MM.1S (cell line): Measurements from ENCODE around the gene NPNT.

Experiments used
- DNase-seq: peaks from one replicate; pipeline ENCODE4 v3.0.0-alpha.2; 2015
- H2AFZ ChIP-seq: fragments of 300-600 bp; sonication (generic); 2 replicates; pipeline ENCODE4 v1.6.0; 2016; ENCODE audit warnings: antibody characterized with exemption, low read length
- H3F3A ChIP-seq: fragments of 300-600 bp; sonication (generic); 2 replicates; pipeline ENCODE4 v1.6.1; 2016; ENCODE audit warnings: mild to moderate bottlenecking, antibody characterized with exemption, low read length, moderate library complexity, mixed read lengths; ENCODE audit not compliant: insufficient read depth
- H3K27ac ChIP-seq: fragments of 300-600 bp; sonication (generic); 2 replicates; pipeline ENCODE4 v1.5.1; 2016; ENCODE audit warnings: mild to moderate bottlenecking, low read length
- H3K27me3 ChIP-seq: fragments of 300-600 bp; sonication (generic); replicated peaks from 2 replicates; pipeline ENCODE4 v1.6.0; 2016; ENCODE audit warnings: low read length; ENCODE audit not compliant: insufficient read depth
- H3K36me3 ChIP-seq: fragments of 300-600 bp; sonication (generic); replicated peaks from 2 replicates; pipeline ENCODE4 v1.6.1; 2016; ENCODE audit warnings: mild to moderate bottlenecking, low read length, mixed read lengths; ENCODE audit not compliant: insufficient read depth
- H3K4me1 ChIP-seq: fragments of 300-600 bp; sonication (generic); 2 replicates; pipeline ENCODE4 v1.6.1; 2016; ENCODE audit warnings: low read length, mixed read lengths
- H3K4me2 ChIP-seq: fragments of 300-600 bp; sonication (generic); 2 replicates; pipeline ENCODE4 v1.6.0; 2016; ENCODE audit warnings: low read depth, low read length
- H3K4me3 ChIP-seq: fragments of 300-600 bp; sonication (generic); 2 replicates; pipeline ENCODE4 v1.5.1; 2016; ENCODE audit warnings: low read length, mixed read lengths
- H3K79me2 ChIP-seq: fragments of 300-600 bp; sonication (generic); 2 replicates; pipeline ENCODE4 v1.6.1; 2016; ENCODE audit warnings: mixed run types, low read length, mixed read lengths
- H3K9ac ChIP-seq: fragments of 300-600 bp; sonication (generic); 2 replicates; pipeline ENCODE4 v1.6.1; 2016; ENCODE audit warnings: low read length, mixed read lengths
- H3K9me2 ChIP-seq: fragments of 300-600 bp; sonication (generic); replicated peaks from 2 replicates; pipeline ENCODE4 v1.6.1; 2016; ENCODE audit warnings: mild to moderate bottlenecking, low read length, mixed read lengths; ENCODE audit not compliant: insufficient read depth
- H3K9me3 ChIP-seq: fragments of 300-600 bp; sonication (generic); replicated peaks from 2 replicates; pipeline ENCODE4 v1.6.1; 2016; ENCODE audit warnings: mild to moderate bottlenecking, low read length, mixed read lengths; ENCODE audit not compliant: insufficient read depth
- H4K20me1 ChIP-seq: fragments of 300-600 bp; sonication (generic); 2 replicates; pipeline ENCODE4 v1.6.1; 2016; ENCODE audit warnings: mild to moderate bottlenecking, low read length, moderate library complexity, mixed read lengths; ENCODE audit not compliant: insufficient read depth
- EZH2 ChIP-seq: fragments of 300-600 bp; sonication (generic); optimal IDR thresholded peaks from 2 replicates; pipeline ENCODE3; 2017; ENCODE audit warnings: low read depth, mild to moderate bottlenecking, antibody characterized with exemption, low read length, mixed read lengths
- EZH2phosphoT487 ChIP-seq: fragments of 300-600 bp; sonication (generic); IDR thresholded peaks from 2 replicates; pipeline ENCODE4 v1.6.1; 2018; ENCODE audit warnings: antibody characterized with exemption, low read length
- TF ChIP-seq, protein P1 (sequence below): fragments of 300-600 bp; sonication (generic); IDR thresholded peaks from 2 replicates; pipeline ENCODE4 v1.5.1; 2016; ENCODE audit warnings: antibody characterized with exemption, low read length, mixed read lengths

Gene NPNT

GRCh38 chr4:105957680-105958079 lies 62.4 kb downstream of the NPNT start:
- H3K27ac ChIP-seq, result no peak overlapping the region
- H3K4me3 ChIP-seq, result no peak overlapping the region
- no peaks in the 10 kb centered on the region for H3K27me3 ChIP-seq
- H3K9me2 ChIP-seq, result no peaks in the 10 kb centered on the region
- H3K9me3 ChIP-seq, result no peaks in the 10 kb centered on the region
- H3K4me2 ChIP-seq, result no peak overlapping the region
- H3K36me3 ChIP-seq, result 0 out of 2 replicates have a peak, but pooled peaks cover 5% of the 10 kb centered on the region
- H3K9ac ChIP-seq, result no peak overlapping the region
- H4K20me1 ChIP-seq, result no peaks in the 10 kb centered on the region
- no peak overlapping the region for H2AFZ ChIP-seq
- no peak for TF ChIP-seq EZH2
- TF ChIP-seq EZH2phosphoT487, result no peak
- TF ChIP-seq, protein P1, sequence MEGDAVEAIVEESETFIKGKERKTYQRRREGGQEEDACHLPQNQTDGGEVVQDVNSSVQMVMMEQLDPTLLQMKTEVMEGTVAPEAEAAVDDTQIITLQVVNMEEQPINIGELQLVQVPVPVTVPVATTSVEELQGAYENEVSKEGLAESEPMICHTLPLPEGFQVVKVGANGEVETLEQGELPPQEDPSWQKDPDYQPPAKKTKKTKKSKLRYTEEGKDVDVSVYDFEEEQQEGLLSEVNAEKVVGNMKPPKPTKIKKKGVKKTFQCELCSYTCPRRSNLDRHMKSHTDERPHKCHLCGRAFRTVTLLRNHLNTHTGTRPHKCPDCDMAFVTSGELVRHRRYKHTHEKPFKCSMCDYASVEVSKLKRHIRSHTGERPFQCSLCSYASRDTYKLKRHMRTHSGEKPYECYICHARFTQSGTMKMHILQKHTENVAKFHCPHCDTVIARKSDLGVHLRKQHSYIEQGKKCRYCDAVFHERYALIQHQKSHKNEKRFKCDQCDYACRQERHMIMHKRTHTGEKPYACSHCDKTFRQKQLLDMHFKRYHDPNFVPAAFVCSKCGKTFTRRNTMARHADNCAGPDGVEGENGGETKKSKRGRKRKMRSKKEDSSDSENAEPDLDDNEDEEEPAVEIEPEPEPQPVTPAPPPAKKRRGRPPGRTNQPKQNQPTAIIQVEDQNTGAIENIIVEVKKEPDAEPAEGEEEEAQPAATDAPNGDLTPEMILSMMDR, result no peak
- DNase-seq, result no peak
- no peaks in the 10 kb centered on the region for H3F3A ChIP-seq
- no peaks in the 10 kb centered on the region for H3K4me1 ChIP-seq
- no peaks in the 10 kb centered on the region for H3K79me2 ChIP-seq

- Histone ChIP-seq H3K36me3 (0 out of 2 replicates have a peak, but pooled peaks cover 5% of the 10 kb centered on the region), H3K4me3 (no peak overlapping the region), H3K4me1 (no peaks in the 10 kb centered on the region), H3K27ac (no peak overlapping the region), H3K27me3 (no peaks in the 10 kb centered on the region), H3K79me2 (no peaks in the 10 kb centered on the region), H3K9ac (no peak overlapping the region), H4K20me1 (no peaks in the 10 kb centered on the region), H3K9me3 (no peaks in the 10 kb centered on the region), H3F3A (no peaks in the 10 kb centered on the region), H3K4me2 (no peak overlapping the region), H3K9me2 (no peaks in the 10 kb centered on the region), H2AFZ (no peak overlapping the region)
- TF ChIP-seq EZH2 (no peak), EZH2phosphoT487 (no peak)
- TF ChIP-seq, protein P1, result no peak
- DNase-seq, result no peak
Observed at GRCh38 chr4:105963461-105964400, 68.5 kb downstream of the NPNT start.

DNA sequence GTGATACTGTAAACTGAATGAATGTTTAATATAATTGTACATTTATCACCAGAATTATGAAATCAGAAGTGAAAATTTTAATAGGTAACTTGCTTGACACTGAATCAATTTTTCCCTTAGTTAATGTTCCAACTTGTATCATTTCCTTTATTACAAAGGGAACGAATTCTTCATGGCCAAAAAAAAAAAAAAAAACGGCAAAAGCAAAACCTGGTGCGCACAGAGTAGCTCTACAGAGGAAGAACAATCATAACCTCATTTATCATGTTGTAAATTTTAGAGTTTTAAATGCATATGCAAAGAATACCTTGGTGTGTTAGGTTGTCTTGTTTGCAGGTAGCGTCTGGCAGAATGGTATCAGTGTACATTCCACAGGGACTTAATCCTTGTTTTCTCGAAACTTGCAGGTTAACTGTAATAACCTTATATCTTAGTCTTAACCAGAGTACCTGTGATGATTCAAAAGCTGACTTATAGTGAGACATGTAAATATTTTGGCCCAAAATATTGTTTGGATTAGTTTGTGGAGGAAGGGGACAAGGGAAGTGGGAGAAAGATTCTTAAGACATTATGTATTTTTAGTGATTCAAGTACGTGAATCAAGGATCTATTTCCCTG lies 70.0 kb downstream of the NPNT start:
- H3K27me3 ChIP-seq, result no peaks in the 10 kb centered on the region
- H3K9me3 ChIP-seq, result no peaks in the 10 kb centered on the region
- no peaks in the 10 kb centered on the region for H3K9me2 ChIP-seq
- H3K79me2 ChIP-seq, result no peaks in the 10 kb centered on the region
- no peaks in the 10 kb centered on the region for H3K36me3 ChIP-seq
- H3K4me2 ChIP-seq, result no peak overlapping the region
- no peak overlapping the region for H3K9ac ChIP-seq
- no peak for DNase-seq
- no peak overlapping the region for H3K4me3 ChIP-seq
- H2AFZ ChIP-seq, result no peak overlapping the region
- H4K20me1 ChIP-seq, result no peaks in the 10 kb centered on the region
- no peak overlapping the region for H3K27ac ChIP-seq
- H3K4me1 ChIP-seq, result no peaks in the 10 kb centered on the region
- no peaks in the 10 kb centered on the region for H3F3A ChIP-seq
- TF ChIP-seq EZH2phosphoT487 (no peak), EZH2 (no peak)
